ENCODE data around the gene OR2M7.
"Not testable (repeated sequence)": the region's sequence is repeated elsewhere in the genome, so short reads cannot be mapped to it uniquely, and the experiment has no call there.

The OR2M7 gene

DNA sequence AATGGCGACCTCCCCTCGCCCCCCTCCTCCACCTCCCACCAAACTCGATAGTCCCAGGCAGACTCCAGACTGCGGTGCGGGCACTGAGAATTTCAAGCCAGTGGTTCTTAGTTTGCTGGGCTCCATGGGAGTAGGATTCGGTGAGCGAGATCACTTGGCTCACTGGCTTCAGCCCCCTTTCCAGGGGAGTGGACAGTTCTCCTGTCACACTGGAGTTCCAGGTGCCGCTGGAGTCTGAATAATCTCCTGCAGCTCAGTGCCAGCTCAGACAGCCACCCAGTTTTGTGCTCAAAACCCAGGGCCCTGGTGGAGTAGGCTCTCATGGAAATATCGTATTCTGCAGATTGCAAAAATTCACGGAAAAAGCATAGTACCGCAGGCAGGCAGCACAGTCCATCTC is 7.6 kb downstream of the OR2M7 start:
- H3K36me3 ChIP-seq (ENCODE audit: control insufficient read depth in 2 of 2, insufficient read depth in 1 of 2, low read length in 2 of 2): no peaks in the 10 kb centered on the region
- no peaks in the 10 kb centered on the region for H3K9me3 ChIP-seq (ENCODE audit: control insufficient read depth, insufficient read depth, low read depth, low read length)
- CTCF ChIA-PET: no interaction called here
- H3K27ac ChIP-seq (ENCODE audit: extremely low read depth, low read depth, low read length): no peak overlapping the region
- no peak overlapping the region for H3K4me3 ChIP-seq (ENCODE audit: low read depth, low read length)
- no peaks in the 10 kb centered on the region for H3K4me1 ChIP-seq (ENCODE audit: control insufficient read depth, insufficient read depth, low read length)
- TF ChIP-seq ZNF16 (tag by site-specific recombination; IDR thresholded peaks at IDR 0.05; ENCODE audit: low read depth) (no peak), ZNF416 (tag by site-specific recombination; IDR thresholded peaks at IDR 0.05) (no peak), ZNF610 (tag by site-specific recombination; IDR thresholded peaks at IDR 0.05; ENCODE audit: borderline replicate concordance) (no peak), HOXC10 (CRISPR knock-in tag; IDR thresholded peaks at IDR 0.05) (no peak), MEIS1 (CRISPR knock-in tag; IDR thresholded peaks at IDR 0.05; ENCODE audit: borderline replicate concordance) (no peak), ZNF664 (tag by site-specific recombination; IDR thresholded peaks at IDR 0.05) (no peak), ZBTB17 (tag by site-specific recombination; IDR thresholded peaks at IDR 0.05) (no peak), ZNF302 (tag by site-specific recombination; IDR thresholded peaks at IDR 0.05; ENCODE audit: low read depth) (no peak), KLF8 (tag by site-specific recombination; IDR thresholded peaks at IDR 0.05) (no peak), ZNF514 (tag by site-specific recombination; IDR thresholded peaks at IDR 0.05) (no peak), ZNF19 (tag by site-specific recombination; IDR thresholded peaks at IDR 0.05; ENCODE audit: low read depth) (no peak)
- TF ChIP-seq, protein P1, sequence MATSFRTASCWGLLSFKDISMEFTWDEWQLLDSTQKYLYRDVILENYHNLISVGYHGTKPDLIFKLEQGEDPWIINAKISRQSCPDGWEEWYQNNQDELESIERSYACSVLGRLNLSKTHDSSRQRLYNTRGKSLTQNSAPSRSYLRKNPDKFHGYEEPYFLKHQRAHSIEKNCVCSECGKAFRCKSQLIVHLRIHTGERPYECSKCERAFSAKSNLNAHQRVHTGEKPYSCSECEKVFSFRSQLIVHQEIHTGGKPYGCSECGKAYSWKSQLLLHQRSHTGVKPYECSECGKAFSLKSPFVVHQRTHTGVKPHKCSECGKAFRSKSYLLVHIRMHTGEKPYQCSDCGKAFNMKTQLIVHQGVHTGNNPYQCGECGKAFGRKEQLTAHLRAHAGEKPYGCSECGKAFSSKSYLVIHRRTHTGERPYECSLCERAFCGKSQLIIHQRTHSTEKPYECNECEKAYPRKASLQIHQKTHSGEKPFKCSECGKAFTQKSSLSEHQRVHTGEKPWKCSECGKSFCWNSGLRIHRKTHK (tag by site-specific recombination; IDR thresholded peaks at IDR 0.05): no peak
- TF ChIP-seq, protein P2, sequence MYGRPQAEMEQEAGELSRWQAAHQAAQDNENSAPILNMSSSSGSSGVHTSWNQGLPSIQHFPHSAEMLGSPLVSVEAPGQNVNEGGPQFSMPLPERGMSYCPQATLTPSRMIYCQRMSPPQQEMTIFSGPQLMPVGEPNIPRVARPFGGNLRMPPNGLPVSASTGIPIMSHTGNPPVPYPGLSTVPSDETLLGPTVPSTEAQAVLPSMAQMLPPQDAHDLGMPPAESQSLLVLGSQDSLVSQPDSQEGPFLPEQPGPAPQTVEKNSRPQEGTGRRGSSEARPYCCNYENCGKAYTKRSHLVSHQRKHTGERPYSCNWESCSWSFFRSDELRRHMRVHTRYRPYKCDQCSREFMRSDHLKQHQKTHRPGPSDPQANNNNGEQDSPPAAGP (tag by site-specific recombination; IDR thresholded peaks at IDR 0.05): no peak
- POLR2A ChIA-PET: no interaction called here

GRCh38 chr1:248306740-248307139 is 17.6 kb downstream of the OR2M7 start:
- H3K27ac ChIP-seq (ENCODE audit: extremely low read depth, low read depth, low read length); CTCF ChIA-PET; H3K9me3 ChIP-seq (ENCODE audit: control insufficient read depth, insufficient read depth, low read depth, low read length); H3K4me3 ChIP-seq (ENCODE audit: low read depth, low read length); H3K4me1 ChIP-seq (ENCODE audit: control insufficient read depth, insufficient read depth, low read length); H3K36me3 ChIP-seq (ENCODE audit: control insufficient read depth in 2 of 2, insufficient read depth in 1 of 2, low read length in 2 of 2); POLR2A ChIA-PET: not testable (repeated sequence)

GRCh38 chr1:248306103-248306502 is 18.3 kb downstream of the OR2M7 start:
- Histone ChIP-seq H3K4me3 (ENCODE audit: low read depth, low read length) (no peak overlapping the region), H3K36me3 (ENCODE audit: control insufficient read depth in 2 of 2, insufficient read depth in 1 of 2, low read length in 2 of 2) (no peaks in the 10 kb centered on the region), H3K27ac (ENCODE audit: extremely low read depth, low read depth, low read length) (no peak overlapping the region), H3K4me1 (ENCODE audit: control insufficient read depth, insufficient read depth, low read length) (no peaks in the 10 kb centered on the region), H3K9me3 (ENCODE audit: control insufficient read depth, insufficient read depth, low read depth, low read length) (no peaks in the 10 kb centered on the region)
- ChIA-PET POLR2A (no interaction called here), CTCF (no interaction called here)
- TF ChIP-seq ZNF549 (tag by site-specific recombination; IDR thresholded peaks at IDR 0.05) (no peak), HOXA7 (CRISPR knock-in tag; IDR thresholded peaks at IDR 0.05; ENCODE audit: borderline replicate concordance) (no peak), SALL2 (tag by site-specific recombination; IDR thresholded peaks at IDR 0.05; ENCODE audit: borderline replicate concordance) (no peak), HOXD13 (CRISPR knock-in tag; IDR thresholded peaks at IDR 0.05; ENCODE audit: borderline replicate concordance) (no peak), BCL6B (tag by site-specific recombination; IDR thresholded peaks at IDR 0.05) (no peak), GLIS2 (tag by site-specific recombination; IDR thresholded peaks at IDR 0.05) (no peak), ZNF660 (tag by site-specific recombination; IDR thresholded peaks at IDR 0.05) (no peak)
- TF ChIP-seq, protein P3, sequence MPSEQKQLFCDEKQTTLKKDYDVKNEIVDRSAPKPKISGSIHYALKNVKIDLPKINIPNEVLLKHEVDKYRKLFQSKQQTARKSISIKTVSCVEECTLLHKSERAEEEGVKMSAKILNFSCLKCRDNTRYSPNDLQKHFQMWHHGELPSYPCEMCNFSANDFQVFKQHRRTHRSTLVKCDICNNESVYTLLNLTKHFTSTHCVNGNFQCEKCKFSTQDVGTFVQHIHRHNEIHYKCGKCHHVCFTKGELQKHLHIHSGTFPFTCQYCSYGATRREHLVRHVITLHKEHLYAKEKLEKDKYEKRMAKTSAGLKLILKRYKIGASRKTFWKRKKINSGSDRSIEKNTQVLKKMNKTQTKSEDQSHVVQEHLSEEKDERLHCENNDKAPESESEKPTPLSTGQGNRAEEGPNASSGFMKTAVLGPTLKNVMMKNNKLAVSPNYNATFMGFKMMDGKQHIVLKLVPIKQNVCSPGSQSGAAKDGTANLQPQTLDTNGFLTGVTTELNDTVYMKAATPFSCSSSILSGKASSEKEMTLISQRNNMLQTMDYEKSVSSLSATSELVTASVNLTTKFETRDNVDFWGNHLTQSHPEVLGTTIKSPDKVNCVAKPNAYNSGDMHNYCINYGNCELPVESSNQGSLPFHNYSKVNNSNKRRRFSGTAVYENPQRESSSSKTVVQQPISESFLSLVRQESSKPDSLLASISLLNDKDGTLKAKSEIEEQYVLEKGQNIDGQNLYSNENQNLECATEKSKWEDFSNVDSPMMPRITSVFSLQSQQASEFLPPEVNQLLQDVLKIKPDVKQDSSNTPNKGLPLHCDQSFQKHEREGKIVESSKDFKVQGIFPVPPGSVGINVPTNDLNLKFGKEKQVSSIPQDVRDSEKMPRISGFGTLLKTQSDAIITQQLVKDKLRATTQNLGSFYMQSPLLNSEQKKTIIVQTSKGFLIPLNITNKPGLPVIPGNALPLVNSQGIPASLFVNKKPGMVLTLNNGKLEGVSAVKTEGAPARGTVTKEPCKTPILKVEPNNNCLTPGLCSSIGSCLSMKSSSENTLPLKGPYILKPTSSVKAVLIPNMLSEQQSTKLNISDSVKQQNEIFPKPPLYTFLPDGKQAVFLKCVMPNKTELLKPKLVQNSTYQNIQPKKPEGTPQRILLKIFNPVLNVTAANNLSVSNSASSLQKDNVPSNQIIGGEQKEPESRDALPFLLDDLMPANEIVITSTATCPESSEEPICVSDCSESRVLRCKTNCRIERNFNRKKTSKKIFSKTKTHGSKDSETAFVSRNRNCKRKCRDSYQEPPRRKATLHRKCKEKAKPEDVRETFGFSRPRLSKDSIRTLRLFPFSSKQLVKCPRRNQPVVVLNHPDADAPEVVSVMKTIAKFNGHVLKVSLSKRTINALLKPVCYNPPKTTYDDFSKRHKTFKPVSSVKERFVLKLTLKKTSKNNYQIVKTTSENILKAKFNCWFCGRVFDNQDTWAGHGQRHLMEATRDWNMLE (tag by site-specific recombination; conservative IDR thresholded peaks at IDR 0.05; ENCODE audit: low read depth): no peak
- TF ChIP-seq, protein P4, sequence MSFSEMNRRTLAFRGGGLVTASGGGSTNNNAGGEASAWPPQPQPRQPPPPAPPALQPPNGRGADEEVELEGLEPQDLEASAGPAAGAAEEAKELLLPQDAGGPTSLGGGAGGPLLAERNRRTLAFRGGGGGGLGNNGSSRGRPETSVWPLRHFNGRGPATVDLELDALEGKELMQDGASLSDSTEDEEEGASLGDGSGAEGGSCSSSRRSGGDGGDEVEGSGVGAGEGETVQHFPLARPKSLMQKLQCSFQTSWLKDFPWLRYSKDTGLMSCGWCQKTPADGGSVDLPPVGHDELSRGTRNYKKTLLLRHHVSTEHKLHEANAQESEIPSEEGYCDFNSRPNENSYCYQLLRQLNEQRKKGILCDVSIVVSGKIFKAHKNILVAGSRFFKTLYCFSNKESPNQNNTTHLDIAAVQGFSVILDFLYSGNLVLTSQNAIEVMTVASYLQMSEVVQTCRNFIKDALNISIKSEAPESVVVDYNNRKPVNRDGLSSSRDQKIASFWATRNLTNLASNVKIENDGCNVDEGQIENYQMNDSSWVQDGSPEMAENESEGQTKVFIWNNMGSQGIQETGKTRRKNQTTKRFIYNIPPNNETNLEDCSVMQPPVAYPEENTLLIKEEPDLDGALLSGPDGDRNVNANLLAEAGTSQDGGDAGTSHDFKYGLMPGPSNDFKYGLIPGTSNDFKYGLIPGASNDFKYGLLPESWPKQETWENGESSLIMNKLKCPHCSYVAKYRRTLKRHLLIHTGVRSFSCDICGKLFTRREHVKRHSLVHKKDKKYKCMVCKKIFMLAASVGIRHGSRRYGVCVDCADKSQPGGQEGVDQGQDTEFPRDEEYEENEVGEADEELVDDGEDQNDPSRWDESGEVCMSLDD (tag by site-specific recombination; IDR thresholded peaks at IDR 0.05): no peak
